Upper lobe of right lung (tissue), 1 donor: ENCODE data around the gene BFAR. TPM values are rescaled to one million over a fixed set of nuclear protein-coding genes. Genes with fewer than 3 reads are reported as not detected.

Experiments used
- ATAC-seq: fragments of 200-7000 bp; cut with Tn5 transposase; one replicate; pipeline ENCODE4 v1.9.1; 2020; ENCODE audit warnings: mild to moderate bottlenecking, moderate library complexity
- DNase-seq: peaks from one replicate; pipeline ENCODE4 v3.0.0-alpha.2; 2020
- H3K27ac ChIP-seq: fragments of 200-600 bp; one replicate; pipeline ENCODE4 v1.8.0; 2022
- H3K27me3 ChIP-seq: fragments of 200-600 bp; one replicate; pipeline ENCODE4 v1.8.0; 2022; ENCODE audit warnings: mild to moderate bottlenecking
- H3K36me3 ChIP-seq: fragments of 200-600 bp; one replicate; pipeline ENCODE4 v1.8.0; 2022
- H3K4me1 ChIP-seq: fragments of 200-600 bp; one replicate; pipeline ENCODE4 v1.8.0; 2022
- H3K4me3 ChIP-seq: fragments of 200-600 bp; one replicate; pipeline ENCODE4 v1.8.0; 2022; ENCODE audit warnings: mild to moderate bottlenecking
- H3K9me3 ChIP-seq: fragments of 200-600 bp; one replicate; pipeline ENCODE4 v1.8.0; 2022
- CTCF ChIP-seq: fragments of 200-600 bp; IDR thresholded peaks from one replicate; pipeline ENCODE4 v1.8.0; 2022; ENCODE audit warnings: antibody characterized with exemption
- intact Hi-C: fragments of 100-400 bp; cut with DNase I; formaldehyde crosslinking; loops from one replicate; pipeline ENCODE4 v1.11.0; 2022
- long read RNA-seq: library from polyadenylated mRNA; unstranded; transcript quantifications from one replicate; pipeline ENCODE4 v2.0.0, GENCODE V29; 2021
- total RNA-seq: library from RNA; stranded (reverse); fragmentation: NEBNext Ultra II Directional; extraction: Animal tissue kit (Norgen Biotek cat#: 25700); gene quantifications from one replicate; pipeline ENCODE4 v1.2.1, GENCODE V29; 2021
- donor health status: DM: no; HTN: yes; CAD: no; lungs with severe emphysema.

Gene BFAR
- 79.4 TPM for total RNA-seq
- long read RNA-seq, transcript BFAR-201 (8 exons, 3,039 nt): major isoform, 64 of 114 reads
- long read RNA-seq, transcript BFAR-203 (4 exons, 1,414 nt): minor isoform, 15 of 114 reads
- long read RNA-seq, partial matches to known transcripts: 5 of 114 reads
- long read RNA-seq, other reads (novel, unspliced or antisense): 25 of 114 reads

GRCh38 chr16:14632693-14633569, at the start of gene BFAR:
TSS of gene BFAR (plus strand) at chr16:14632951. CDS start at chr16:14644347, 11,396 bp downstream.
- Histone ChIP-seq H3K4me3 (peak within 1 kb of the TSS; percentile 89), H3K27me3 (no peaks in the 10 kb centered on the region), H3K4me1 (peaks cover 42% of the 10 kb centered on the region), H3K27ac (peak within 1 kb of the TSS; percentile 95), H3K36me3 (peaks cover 3% of the 10 kb centered on the region), H3K9me3 (no peaks in the 10 kb centered on the region)
- ATAC-seq (peak; percentile 90), DNase-seq (peak; percentile 100)
- TF ChIP-seq CTCF: no peak
- intact Hi-C loops: no loop called here

GRCh38 chr16:14585287-14585686, 47.5 kb upstream of the BFAR start:
- Histone ChIP-seq H3K27ac (no peak overlapping the region), H3K9me3 (no peaks in the 10 kb centered on the region), H3K27me3 (no peaks in the 10 kb centered on the region), H3K36me3 (peaks cover 78% of the 10 kb centered on the region), H3K4me3 (no peak overlapping the region), H3K4me1 (no peaks in the 10 kb centered on the region)
- ATAC-seq (no peak), DNase-seq (no peak)
- intact Hi-C loops: no loop called here
- no peak for TF ChIP-seq CTCF

- no peaks in the 10 kb centered on the region for H3K27me3 ChIP-seq
- no peak overlapping the region for H3K27ac ChIP-seq
- no peaks in the 10 kb centered on the region for H3K4me1 ChIP-seq
- no peak for ATAC-seq
- intact Hi-C loops: no loop called here
- H3K9me3 ChIP-seq: no peaks in the 10 kb centered on the region
- no peak overlapping the region for H3K4me3 ChIP-seq
- no peak for DNase-seq
- TF ChIP-seq CTCF: no peak
- H3K36me3 ChIP-seq: peaks cover 78% of the 10 kb centered on the region
These were observed 46.0 kb upstream of the BFAR start for GRCh38 chr16:14586637-14587305.

GRCh38 chr16:14600164-14600563, 32.6 kb upstream of the BFAR start:
- DNase-seq (no peak), ATAC-seq (no peak)
- Histone ChIP-seq H3K27ac (no peak overlapping the region), H3K9me3 (no peaks in the 10 kb centered on the region), H3K4me1 (no peaks in the 10 kb centered on the region), H3K36me3 (peaks cover 83% of the 10 kb centered on the region), H3K4me3 (no peak overlapping the region), H3K27me3 (no peaks in the 10 kb centered on the region)
- peak; percentile 46 for TF ChIP-seq CTCF
- intact Hi-C loops: no loop called here

- H3K9me3 ChIP-seq: no peaks in the 10 kb centered on the region
- H3K27ac ChIP-seq: no peak overlapping the region
- DNase-seq (no peak), ATAC-seq (no peak)
- intact Hi-C loops: no loop called here
- H3K4me1 ChIP-seq: no peaks in the 10 kb centered on the region
- TF ChIP-seq CTCF: no peak
- no peak overlapping the region for H3K4me3 ChIP-seq
- H3K36me3 ChIP-seq: peaks cover 88% of the 10 kb centered on the region
- no peaks in the 10 kb centered on the region for H3K27me3 ChIP-seq
These were observed 30.2 kb upstream of the BFAR start for GRCh38 chr16:14602443-14602963.
